Adrenal gland (tissue), 12 donors: ENCODE data around the gene GATAD2B. TPM values are rescaled to one million over a fixed set of nuclear protein-coding genes. Genes with fewer than 3 reads are reported as not detected.

Experiments used
- DNase-seq, 7 donors: peaks; one replicate each; pipeline ENCODE4 v3.0.0-alpha.2; 2019 to 2020
- H3K27ac ChIP-seq, 5 donors: fragments of 200-600 bp; sonication (generic) in 4 of 5; 1 replicate in 3 of 5; 2 replicates in 2 of 5; pipeline versions ENCODE4 v1.5.1 to v1.8.0; 2016 to 2020; ENCODE audit warnings: mild to moderate bottlenecking in 1 of 5
- H3K27me3 ChIP-seq: fragments of 200-600 bp; 2 replicates; pipeline ENCODE4 v1.8.0; 2021
- H3K36me3 ChIP-seq, 2 donors: fragments of 200-600 bp; replicated peaks in 1 of 2; 1 replicate in 1 of 2; 2 replicates in 1 of 2; pipeline versions ENCODE4 v1.5.1 to v1.8.0; 2018 to 2022
- H3K4me1 ChIP-seq, 2 donors: fragments of 200-600 bp; replicated peaks in 1 of 2; 1 replicate in 1 of 2; 2 replicates in 1 of 2; pipeline versions ENCODE4 v1.5.1 to v1.8.0; 2018 to 2021
- H3K4me3 ChIP-seq, 4 donors: fragments of 200-600 bp; sonication (generic) in 3 of 4; one replicate each; pipeline ENCODE4 v1.5.1; 2016 to 2018
- H3K9me3 ChIP-seq, 3 donors: fragments of 200-600 bp; sonication (generic) in 1 of 3; replicated peaks in 1 of 3; 1 replicate in 2 of 3; 2 replicates in 1 of 3; pipeline versions ENCODE4 v1.5.1 to v1.8.0; 2016 to 2021
- POLR2A ChIP-seq, 2 donors: fragments of 450-650 bp; IDR thresholded peaks; one replicate each; pipeline ENCODE4 v1.6.1; 2017; ENCODE audit warnings: antibody characterized with exemption in 2 of 2, mild to moderate bottlenecking in 2 of 2, moderate library complexity in 1 of 2
- WGBS, 4 donors: extraction: QIAGEN DNeasy Blood & Tissue Kit in 2 of 4; methylation state at CpG; one replicate each; pipeline versions ENCODE4 v1.1.5 to v1.1.7; 2013 to 2017; 5-methylcytosine and 5-hydroxymethylcytosine counted together
- intact Hi-C, 2 donors: fragments of 100-400 bp; cut with DNase I; formaldehyde crosslinking; loops; one replicate each; pipeline versions ENCODE4 v1.14.1 to v1.15.0; 2022 to 2023
- polyA plus RNA-seq, 3 donors: library from polyadenylated mRNA; stranded (reverse); fragments of 200-250 nt in 2 of 3; fragments of 350-450 nt in 1 of 3; fragmentation: Illumina TruSeq in 1 of 3; extraction: RNeasy Lipid Tissue Mini Kit (QIAGEN cat#74804) in 1 of 3; gene quantifications; one replicate each; pipeline ENCODE4 v1.2.3, GENCODE V29; 2013 to 2014
- total RNA-seq, 9 donors: library from RNA; depleted of rRNA in 4 of 9; stranded (reverse); fragments of >200 nt in 4 of 9; fragments of 120-200 nt in 1 of 9; fragmentation: NEBNext Ultra II Directional in 1 of 9; extraction: Animal tissue kit (Norgen Biotek cat#: 25700) in 1 of 9; gene quantifications; one replicate each; pipeline versions ENCODE4 v1.1.0 to v1.2.4, GENCODE V29; 2013 to 2023
- TF ChIP-seq, protein P1 (sequence below), 6 experiments: fragments of 450-650 bp in 4 of 6; fragments of 200-600 bp in 2 of 6; sonication (generic) in 1 of 6; IDR thresholded peaks; 1 replicate in 5 of 6; 2 replicates in 1 of 6; pipeline versions ENCODE4 v1.5.1 to v1.8.0; 2016 to 2021; ENCODE audit warnings: antibody characterized with exemption in 6 of 6, mild to moderate bottlenecking in 2 of 6, moderate library complexity in 1 of 6
- donor health status: healthy with polysubstance abuse.
- donor health status: Bipolar disorder and iron deficiency.
- donor health status: DM: yes; HTN: yes; CAD: no.
- donor health status: DM: no; HTN: no; CAD: no.
- donor health status: DM: no; HTN: no; CAD: no.
- donor health status: DM: yes; HTN: yes; CAD: no.

GATAD2B gene
- total and polyA plus RNA-seq, 12 donors, result 3.0 to 43.3 (median 16.6) TPM

DNA sequence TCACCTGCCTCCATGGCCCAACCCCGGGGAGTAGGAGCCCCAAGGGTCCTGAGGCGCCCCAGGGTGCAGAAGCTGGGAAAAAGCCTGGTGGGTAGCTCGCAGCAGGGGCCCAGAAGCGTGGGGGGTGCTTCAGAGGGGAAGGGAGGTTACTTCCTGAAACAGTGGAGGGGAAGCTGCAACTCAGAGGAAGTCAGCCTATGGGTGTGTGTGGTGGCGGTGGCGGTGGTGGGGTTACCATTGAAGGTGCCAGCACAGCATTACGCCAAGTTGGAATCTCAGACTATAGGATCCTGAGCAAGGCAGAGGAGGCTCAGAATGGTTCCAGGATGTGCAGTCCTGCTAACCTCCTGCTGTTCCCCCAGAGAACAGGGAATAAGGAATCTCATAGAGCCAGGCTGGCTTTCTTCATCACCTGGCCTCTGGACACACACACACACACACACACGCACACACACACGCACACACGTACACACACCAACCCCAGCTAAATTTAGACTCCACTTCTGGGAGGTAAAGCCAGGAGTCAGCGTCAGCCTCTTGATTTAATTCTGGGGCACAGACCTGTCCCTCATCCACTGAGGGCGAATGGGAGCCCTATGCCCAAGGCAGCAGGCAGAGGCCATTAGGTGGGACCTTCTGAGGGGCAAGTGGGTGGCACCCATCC lies 22.5 kb upstream of the GATAD2B start:
- peaks cover 0 to 52% of the 10 kb centered on the region in 2 donors for H3K36me3 ChIP-seq
- WGBS, 4 donors, result 35 to 70% (median 46%) methylated on average over 7 to 12 of the region's 12 CpGs
- H3K27me3 ChIP-seq, result no peaks in the 10 kb centered on the region
- H3K4me1 ChIP-seq, result peaks cover 0 to 7% of the 10 kb centered on the region in 2 donors
- peak overlapping the region; percentile 82 to 100 (median 94) for H3K27ac ChIP-seq
- H3K9me3 ChIP-seq, result no peaks in the 10 kb centered on the region
- TF ChIP-seq POLR2A (IDR thresholded peaks at IDR 0.05), result no peak
- TF ChIP-seq, protein P1, sequence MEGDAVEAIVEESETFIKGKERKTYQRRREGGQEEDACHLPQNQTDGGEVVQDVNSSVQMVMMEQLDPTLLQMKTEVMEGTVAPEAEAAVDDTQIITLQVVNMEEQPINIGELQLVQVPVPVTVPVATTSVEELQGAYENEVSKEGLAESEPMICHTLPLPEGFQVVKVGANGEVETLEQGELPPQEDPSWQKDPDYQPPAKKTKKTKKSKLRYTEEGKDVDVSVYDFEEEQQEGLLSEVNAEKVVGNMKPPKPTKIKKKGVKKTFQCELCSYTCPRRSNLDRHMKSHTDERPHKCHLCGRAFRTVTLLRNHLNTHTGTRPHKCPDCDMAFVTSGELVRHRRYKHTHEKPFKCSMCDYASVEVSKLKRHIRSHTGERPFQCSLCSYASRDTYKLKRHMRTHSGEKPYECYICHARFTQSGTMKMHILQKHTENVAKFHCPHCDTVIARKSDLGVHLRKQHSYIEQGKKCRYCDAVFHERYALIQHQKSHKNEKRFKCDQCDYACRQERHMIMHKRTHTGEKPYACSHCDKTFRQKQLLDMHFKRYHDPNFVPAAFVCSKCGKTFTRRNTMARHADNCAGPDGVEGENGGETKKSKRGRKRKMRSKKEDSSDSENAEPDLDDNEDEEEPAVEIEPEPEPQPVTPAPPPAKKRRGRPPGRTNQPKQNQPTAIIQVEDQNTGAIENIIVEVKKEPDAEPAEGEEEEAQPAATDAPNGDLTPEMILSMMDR (IDR thresholded peaks at IDR 0.05), result no peak
- intact Hi-C loops, result loop anchor here (10.0 kb wide), 1 partner anchor 150 kb away; no protein-coding TSS in a partner anchor
- peak overlapping the region in 3 of 4 donors; percentile 42 to 98 (median 46) for H3K4me3 ChIP-seq
- DNase-seq, result peak; percentile 50 to 79 (median 65)

DNA sequence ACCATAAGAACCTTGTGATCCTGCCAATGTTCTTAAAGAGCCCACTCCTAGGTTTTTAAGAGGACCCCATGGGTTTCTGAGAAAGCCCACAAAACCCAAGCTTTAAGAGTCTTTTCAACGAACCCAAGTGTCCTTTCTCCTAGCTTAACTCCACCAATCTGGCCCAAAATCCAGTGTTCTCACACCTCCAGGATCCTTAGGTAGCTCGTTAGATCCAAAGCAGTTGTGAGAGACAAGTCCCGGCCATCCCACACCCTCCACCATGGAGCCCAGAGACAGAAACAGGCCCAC lies 22.0 kb upstream of the GATAD2B start:
- 65 to 82% (median 71%) methylated on average over 3 of the region's 3 CpGs for WGBS, 4 donors
- TF ChIP-seq, protein P1 (IDR thresholded peaks at IDR 0.05), result no peak
- no peak for TF ChIP-seq POLR2A (IDR thresholded peaks at IDR 0.05)
- Histone ChIP-seq H3K27ac (peak overlapping the region; percentile 82 to 100 (median 94)), H3K9me3 (no peaks in the 10 kb centered on the region), H3K4me1 (peaks cover 0 to 7% of the 10 kb centered on the region in 2 donors), H3K27me3 (no peaks in the 10 kb centered on the region), H3K36me3 (peaks cover 0 to 52% of the 10 kb centered on the region in 2 donors), H3K4me3 (peak overlapping the region in 2 of 4 donors; percentile 8 to 98)
- intact Hi-C loops, result loop anchor here (10.0 kb wide), 1 partner anchor 150 kb away; no protein-coding TSS in a partner anchor
- no peak for DNase-seq

DNA sequence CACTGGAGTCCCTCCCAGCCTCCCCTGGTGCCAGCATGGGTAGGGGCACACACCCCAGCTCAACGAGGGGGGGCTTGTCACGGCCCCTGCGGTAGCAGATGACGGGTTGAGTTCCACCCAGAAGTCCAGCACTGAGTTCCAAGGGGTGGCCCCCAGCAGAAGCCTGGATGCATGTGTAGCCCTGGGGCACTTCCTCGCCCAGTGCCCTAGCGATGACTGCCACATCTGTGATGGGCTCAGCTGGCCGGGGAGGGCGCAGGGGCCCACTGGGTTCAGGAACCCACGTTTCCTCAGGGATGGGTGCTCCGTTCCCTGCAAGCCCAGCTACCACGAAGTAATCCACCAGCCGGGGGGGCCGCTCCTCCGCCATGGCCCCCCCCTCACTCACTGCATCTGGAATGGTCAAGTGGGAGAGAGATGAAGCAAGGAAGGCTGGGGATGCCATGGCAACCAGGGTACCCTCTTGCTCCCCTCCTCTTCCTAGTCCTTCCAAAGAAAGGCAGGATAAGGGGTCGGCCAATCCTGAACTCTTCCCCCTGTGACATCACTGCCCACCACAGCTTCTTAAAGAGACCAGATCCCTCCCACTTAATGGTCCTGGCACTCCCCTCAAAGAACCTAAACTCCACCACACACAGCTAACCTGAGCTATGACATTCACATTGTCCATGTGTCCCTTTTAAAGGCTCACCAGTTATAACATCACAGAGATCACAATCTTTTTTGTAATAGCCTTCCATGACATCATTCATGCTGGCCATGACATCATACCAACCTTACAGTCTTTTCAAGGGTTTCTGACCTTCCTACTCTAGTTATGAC lies 21.4 kb upstream of the GATAD2B start:
- TF ChIP-seq POLR2A (IDR thresholded peaks at IDR 0.05), result no peak
- TF ChIP-seq, protein P1 (IDR thresholded peaks at IDR 0.05), result no peak
- H3K4me1 ChIP-seq, result peaks cover 0 to 7% of the 10 kb centered on the region in 2 donors
- peak overlapping the region in 4 of 5 donors; percentile 92 to 100 (median 96) for H3K27ac ChIP-seq
- H3K36me3 ChIP-seq, result peaks cover 0 to 52% of the 10 kb centered on the region in 2 donors
- intact Hi-C loops, result loop anchor here (10.0 kb wide), 1 partner anchor 149 kb away; no protein-coding TSS in a partner anchor
- DNase-seq, result no peak
- no peaks in the 10 kb centered on the region for H3K27me3 ChIP-seq
- no peaks in the 10 kb centered on the region for H3K9me3 ChIP-seq
- H3K4me3 ChIP-seq, result peak overlapping the region in 1 of 4 donors; percentile 98
- WGBS, 4 donors, result 82 to 84% (median 82%) methylated on average over 13 to 15 of the region's 15 CpGs
